T-helper 9 cell (primary cell): ENCODE measurements around the gene FAU.
"Not testable (repeated sequence)": the region's sequence is repeated elsewhere in the genome, so short reads cannot be mapped to it uniquely, and the experiment has no call there.

Experiments
- DNase-seq: peaks from one replicate; pipeline ENCODE4 v3.0.0-alpha.2; 2020

FAU gene

GRCh38 chr11:65119670-65119995, 2.3 kb downstream of the FAU start:
- no peak for DNase-seq

- not testable (repeated sequence) for DNase-seq
Observed at GRCh38 chr11:65118891-65119669, 2.9 kb downstream of the FAU start.

GRCh38 chr11:65118097-65118837, 3.7 kb downstream of the FAU start:
- no peak for DNase-seq

GRCh38 chr11:65117206-65118096, 4.5 kb downstream of the FAU start, which contains the start of gene ZNHIT2:
Gene ZNHIT2, minus strand, starts transcription at chr11:65117701. Its CDS starts 48 bp downstream, at chr11:65117653.
- peak; percentile 99 for DNase-seq

- DNase-seq, result peak; percentile 44
Observed at GRCh38 chr11:65116370-65117205, 5.3 kb downstream of the FAU start.

- no peak for DNase-seq
Observed at GRCh38 chr11:65115361-65116082, 6.4 kb downstream of the FAU start.

GRCh38 chr11:65114538-65115171, 7.3 kb downstream of the FAU start:
- no peak for DNase-seq

- DNase-seq, result no peak
Observed at GRCh38 chr11:65113839-65114238, 8.1 kb downstream of the FAU start.

GRCh38 chr11:65113361-65113756, 8.6 kb downstream of the FAU start:
- no peak for DNase-seq

- peak; percentile 76 for DNase-seq
Observed at GRCh38 chr11:65112546-65113360, 9.2 kb downstream of the FAU start.

- DNase-seq, result peak; percentile 93
Observed at GRCh38 chr11:65111744-65112545, 10.0 kb downstream of the FAU start, which contains the start of gene TM7SF2. Gene TM7SF2, plus strand, starts transcription at chr11:65111872. Its CDS starts 144 bp downstream, at chr11:65112016.

- no peak for DNase-seq
Observed at GRCh38 chr11:65111159-65111743, 10.7 kb downstream of the FAU start.

GRCh38 chr11:65110354-65110861, 11.5 kb downstream of the FAU start:
- peak; percentile 99 for DNase-seq

- DNase-seq, result no peak
Observed at GRCh38 chr11:65109231-65110198, 12.4 kb downstream of the FAU start.

GRCh38 chr11:65108469-65109123, 13.3 kb downstream of the FAU start:
- DNase-seq, result no peak

GRCh38 chr11:65107751-65108468, 14.0 kb downstream of the FAU start:
- no peak for DNase-seq
